HG03196 (cell line): Measurements from ENCODE around the gene BMERB1.

Experiments
- ATAC-seq: cut with Tn5 transposase; IDR thresholded peaks from one replicate; pipeline ENCODE4 v1.9.1; 2021; ENCODE audit not compliant: unreplicated experiment

Gene BMERB1

GRCh38 chr16:15493466-15494180 lies 59.2 kb downstream of the BMERB1 start:
- no peak for ATAC-seq

- no peak for ATAC-seq
These were observed 59.8 kb downstream of the BMERB1 start for GRCh38 chr16:15494236-15494635.

- no peak for ATAC-seq
These were observed 61.5 kb downstream of the BMERB1 start for GRCh38 chr16:15495898-15496297.

- no peak for ATAC-seq
These were observed 64.2 kb downstream of the BMERB1 start for GRCh38 chr16:15498427-15499175.

GRCh38 chr16:15502041-15502725 lies 67.8 kb downstream of the BMERB1 start:
- no peak for ATAC-seq

GRCh38 chr16:15506441-15506840 lies 72.1 kb downstream of the BMERB1 start:
- no peak for ATAC-seq

- no peak for ATAC-seq
These were observed 73.0 kb downstream of the BMERB1 start for GRCh38 chr16:15507301-15507958.

- ATAC-seq = no peak
These were observed 73.7 kb downstream of the BMERB1 start for GRCh38 chr16:15507959-15508627.

- ATAC-seq = no peak
These were observed 74.7 kb downstream of the BMERB1 start for GRCh38 chr16:15509051-15509592.

GRCh38 chr16:15509593-15510535 lies 75.5 kb downstream of the BMERB1 start:
- no peak for ATAC-seq

GRCh38 chr16:15510992-15511391 lies 76.6 kb downstream of the BMERB1 start:
- ATAC-seq = no peak

GRCh38 chr16:15511759-15512487 lies 77.5 kb downstream of the BMERB1 start:
- no peak for ATAC-seq

GRCh38 chr16:15513156-15513555 lies 78.8 kb downstream of the BMERB1 start:
- no peak for ATAC-seq

- no peak for ATAC-seq
These were observed 81.6 kb downstream of the BMERB1 start for GRCh38 chr16:15515992-15516391.

GRCh38 chr16:15516609-15517008 lies 82.2 kb downstream of the BMERB1 start:
- ATAC-seq = no peak

- no peak for ATAC-seq
These were observed 83.5 kb downstream of the BMERB1 start for GRCh38 chr16:15517743-15518377.

- ATAC-seq = no peak
These were observed 84.3 kb downstream of the BMERB1 start for GRCh38 chr16:15518381-15519351.
